AG20443 (cell line): ENCODE measurements around the gene EIF2AK3.

ENCODE experiments used
- DNase-seq: peaks from one replicate; pipeline ENCODE4 v3.0.0; 2012; ENCODE audit warnings: low spot score, mixed read lengths

Gene EIF2AK3

DNA sequence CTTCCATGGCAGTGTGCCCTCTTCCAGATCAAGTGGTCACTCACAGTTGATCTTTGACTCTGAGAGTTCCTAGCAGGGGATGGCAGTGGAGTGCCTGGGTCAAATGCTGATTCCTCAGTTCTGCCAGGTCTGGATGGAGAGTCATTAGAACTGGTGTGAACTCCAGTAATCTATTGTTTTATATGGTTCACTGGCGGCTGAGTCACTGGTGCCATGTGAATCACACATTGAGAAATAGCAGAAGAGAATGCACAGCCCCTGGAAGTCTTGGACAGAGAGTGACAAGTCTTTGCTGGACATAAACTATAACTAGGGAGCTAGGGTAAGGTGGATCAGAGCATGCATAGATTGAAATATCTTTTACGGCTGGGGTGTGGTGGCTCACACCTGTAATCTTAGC is 86.9 kb downstream of the EIF2AK3 start:
- peak; percentile 69 for DNase-seq

DNA sequence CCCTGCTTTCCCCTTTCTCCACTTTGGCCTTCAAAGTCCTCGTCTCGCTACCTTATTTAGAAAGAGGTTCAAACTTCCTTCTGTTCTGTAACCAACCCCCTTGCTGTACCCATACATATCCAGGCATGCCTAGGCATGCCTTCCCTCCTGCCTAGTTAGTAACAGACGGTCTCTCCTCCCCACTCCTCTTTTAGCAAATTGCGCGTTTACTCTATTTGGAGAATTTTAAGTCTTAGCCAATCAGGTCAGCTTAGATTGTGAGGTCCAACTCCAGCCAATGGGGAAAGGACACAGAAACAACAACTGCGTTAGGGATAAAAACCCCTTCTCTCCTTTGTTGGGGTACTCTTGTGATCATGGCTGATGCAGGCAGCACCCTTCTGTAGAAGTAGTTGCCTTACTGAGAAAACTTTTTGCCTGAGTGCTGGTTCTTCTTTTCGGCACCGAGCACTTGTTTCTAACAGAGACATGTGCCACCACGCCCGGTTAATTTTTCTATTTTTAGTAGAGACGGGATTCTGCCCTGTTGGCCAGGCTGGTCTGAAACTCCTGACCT is 88.8 kb downstream of the EIF2AK3 start:
- no peak for DNase-seq

DNA sequence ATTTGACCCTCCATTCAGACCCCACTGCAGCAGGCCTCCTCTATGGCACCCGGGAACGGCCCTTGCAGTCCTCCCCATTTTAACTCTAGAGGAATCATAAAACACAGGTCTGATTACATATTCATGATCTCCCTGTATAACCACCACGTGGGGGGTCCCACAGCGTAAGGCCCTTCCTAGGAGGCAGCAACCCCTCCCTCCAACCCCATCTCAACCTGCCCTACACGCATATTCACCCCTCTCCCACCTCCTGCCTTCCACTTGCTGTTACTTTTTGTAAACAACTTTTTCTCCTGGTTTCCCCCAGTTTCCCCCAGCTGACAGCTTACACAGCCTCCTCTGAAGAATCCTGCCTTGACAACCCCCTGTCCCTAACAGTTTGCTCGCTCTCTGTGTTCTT is 89.6 kb downstream of the EIF2AK3 start:
- DNase-seq = no peak

GRCh38 chr2:88530081-88530480 is 97.2 kb downstream of the EIF2AK3 start:
- no peak for DNase-seq

- no peak for DNase-seq
These were observed 105.7 kb downstream of the EIF2AK3 start for GRCh38 chr2:88521445-88522073.

- no peak for DNase-seq
These were observed 109.5 kb downstream of the EIF2AK3 start for GRCh38 chr2:88517759-88518201.
